A549 (cell line): ENCODE results near the gene GPR108. TPM values are rescaled to one million over a fixed set of nuclear protein-coding genes. Genes with fewer than 3 reads are reported as not detected.

ENCODE experiments used
- ATAC-seq, 2 experiments: fragments of 200-7000 bp in 1 of 2; fragments of >200 bp in 1 of 2; cut with Nextera tagmentation in 1 of 2; cut with Tn5 transposase in 1 of 2; 3 replicates each; pipeline versions ENCODE4 v1.8.0 to v1.9.1; 2018 to 2020; ENCODE audit warnings: mild to moderate bottlenecking in 1 of 2, moderate library complexity in 1 of 2
- CTCF ChIA-PET: fragments of 300-600 bp; sonication (Branson Sonifier 250); formaldehyde crosslinking; extraction: SDS; loops from one replicate; lab custom pipeline; 2021; ENCODE audit warnings: antibody characterized with exemption, inconsistent platforms; lab: Yijun Ruan, JAX
- POLR2A ChIA-PET: fragments of 350-600 bp; formaldehyde crosslinking; extraction: SDS; loops from one replicate; lab custom pipeline; 2021; ENCODE audit warnings: antibody characterized with exemption, inconsistent platforms; lab: Yijun Ruan, JAX
- DNase-seq, 2 experiments: peaks; one replicate each; pipeline versions ENCODE4 v3.0.0 to v3.0.0-alpha.2; 2011 to 2016; ENCODE audit warnings: low read depth in 1 of 2, low spot score in 1 of 2
- FAIRE-seq: peaks from 2 replicates; lab custom pipeline; 2011; peaks lifted over from hg19 to GRCh38; lab: Jason Lieb, UNC
- H3K27ac ChIP-seq, 2 experiments: fragments of >200 bp; sonication (Bioruptor Twin); formaldehyde crosslinking; 3 replicates each; pipeline ENCODE4 v1.5.1; 2016 to 2017
- H3K4me1 ChIP-seq: fragments of >200 bp; sonication (Bioruptor Twin); formaldehyde crosslinking; 3 replicates; pipeline ENCODE4 v1.6.1; 2016
- H3K4me2 ChIP-seq: fragments of >200 bp; sonication (Bioruptor Twin); formaldehyde crosslinking; 3 replicates; pipeline ENCODE4 v1.6.1; 2016
- H3K4me3 ChIP-seq: fragments of >200 bp; sonication (Bioruptor Twin); formaldehyde crosslinking; 3 replicates; pipeline ENCODE4 v1.5.1; 2016
- H3K9me3 ChIP-seq: fragments of >200 bp; sonication (Bioruptor Twin); formaldehyde crosslinking; 3 replicates; pipeline ENCODE4 v1.6.1; 2016
- CBX2 ChIP-seq: fragments of 200-600 bp; sonication (generic); IDR thresholded peaks from 2 replicates; pipeline ENCODE4 v1.6.1; 2016; ENCODE audit warnings: low read depth, mild to moderate bottlenecking, borderline replicate concordance
- CBX8 ChIP-seq: fragments of 200-600 bp; sonication (generic); IDR thresholded peaks from 2 replicates; pipeline ENCODE4 v1.6.1; 2016
- CHD2 ChIP-seq: fragments of 150-350 bp; IDR thresholded peaks from 2 replicates; pipeline ENCODE4 v1.6.1; 2014; ENCODE audit warnings: low read length; ENCODE audit not compliant: partially characterized antibody
- HDAC2 ChIP-seq: fragments of 200-600 bp; sonication (generic); IDR thresholded peaks from 2 replicates; pipeline ENCODE4 v1.6.1; 2016
- HOXA7 ChIP-seq: fragments of 250-450 bp; sonication (Bioruptor Pico); IDR thresholded peaks from 2 replicates; pipeline ENCODE4 v1.5.0; 2020; ENCODE audit warnings: mild to moderate bottlenecking, moderate library complexity
- JUN ChIP-seq, 2 experiments: fragments of >200 bp; sonication (Bioruptor Twin); formaldehyde crosslinking; IDR thresholded peaks; 2 replicates in 1 of 2; 3 replicates in 1 of 2; pipeline ENCODE4 v1.6.1; 2016 to 2017
- KDM1A ChIP-seq: fragments of 200-600 bp; sonication (generic); IDR thresholded peaks from 2 replicates; pipeline ENCODE4 v1.6.1; 2016; ENCODE audit warnings: low read depth, mild to moderate bottlenecking
- KDM5A ChIP-seq: fragments of 200-600 bp; sonication (generic); IDR thresholded peaks from 2 replicates; pipeline ENCODE4 v1.6.1; 2016; ENCODE audit warnings: antibody characterized with exemption, mild to moderate bottlenecking
- MAFK ChIP-seq: fragments of 450-650 bp; IDR thresholded peaks from 2 replicates; pipeline ENCODE4 v1.6.1; 2014; ENCODE audit not compliant: partially characterized antibody
- MAZ ChIP-seq: fragments of 150-350 bp; IDR thresholded peaks from 2 replicates; pipeline ENCODE4 v1.6.1; 2014; ENCODE audit warnings: antibody characterized with exemption, low read depth, low read length, borderline replicate concordance
- NFE2L2 ChIP-seq: fragments of 150-350 bp; conservative IDR thresholded peaks from 2 replicates; pipeline ENCODE4 v1.6.1; 2014; ENCODE audit warnings: low read length
- NR3C1 ChIP-seq: fragments of >200 bp; sonication (Bioruptor Twin); formaldehyde crosslinking; IDR thresholded peaks from 3 replicates; pipeline ENCODE4 v1.6.1; 2017
- POLR2AphosphoS2 ChIP-seq: conservative IDR thresholded peaks from 2 replicates; pipeline ENCODE4 v1.6.1; 2012; ENCODE audit warnings: low read length, improper control_type of control experiment, inconsistent platforms
- RAD21 ChIP-seq, 2 experiments: fragments of >200 bp in 1 of 2; sonication (Bioruptor Twin) in 1 of 2; formaldehyde crosslinking in 1 of 2; IDR thresholded peaks in 1 of 2; conservative IDR thresholded peaks in 1 of 2; 2 replicates in 1 of 2; 3 replicates in 1 of 2; pipeline ENCODE4 v1.6.1; 2012 to 2018; ENCODE audit warnings: inconsistent platforms in 1 of 2
- RARB ChIP-seq: fragments of 250-450 bp; sonication (Bioruptor Pico); IDR thresholded peaks from 2 replicates; pipeline ENCODE4 v1.8.0; 2021; ENCODE audit warnings: mild to moderate bottlenecking, moderate library complexity
- REST ChIP-seq: fragments of 200-600 bp; sonication (generic); IDR thresholded peaks from 2 replicates; pipeline ENCODE4 v1.6.1; 2016; ENCODE audit warnings: antibody characterized with exemption, mild to moderate bottlenecking, moderate library complexity
- SREBF2 ChIP-seq: fragments of 450-650 bp; IDR thresholded peaks from 2 replicates; pipeline ENCODE4 v1.6.1; 2014; ENCODE audit warnings: mild to moderate bottlenecking, moderate library complexity
- TFCP2L1 ChIP-seq: fragments of 250-450 bp; sonication (Bioruptor Pico); IDR thresholded peaks from 2 replicates; pipeline ENCODE4 v1.5.0; 2021; ENCODE audit warnings: mild to moderate bottlenecking
- USF2 ChIP-seq: fragments of 450-650 bp; IDR thresholded peaks from 2 replicates; pipeline ENCODE4 v1.6.1; 2014; ENCODE audit warnings: antibody characterized with exemption
- ZFP36 ChIP-seq: fragments of 450-650 bp; IDR thresholded peaks from 2 replicates; pipeline ENCODE4 v1.6.1; 2014; ENCODE audit warnings: borderline replicate concordance; ENCODE audit not compliant: partially characterized antibody
- ZSCAN20 ChIP-seq: fragments of 250-450 bp; sonication (Bioruptor Pico); IDR thresholded peaks from 2 replicates; pipeline ENCODE4 v1.8.0; 2022; ENCODE audit warnings: mild to moderate bottlenecking, moderate library complexity
- WGBS: methylation state at CpG from one replicate; pipeline ENCODE4 v1.1.6; 2017; ENCODE audit errors: missing lambda C conversion rate; 5-methylcytosine and 5-hydroxymethylcytosine counted together
- polyA plus RNA-seq, 4 experiments: library from polyadenylated mRNA; depleted of rRNA in 3 of 4; stranded (reverse); fragments of >200 nt; fragmentation: RNase III in 1 of 4; extraction: RNeasy Plus Mini Kit Qiagen cat#74134 plus additional on column Dnase treatment in 1 of 4; gene quantifications; 2 replicates in 3 of 4; 3 replicates in 1 of 4; pipeline ENCODE4 v1.2.3, GENCODE V29; 2011 to 2017
- TF ChIP-seq, protein P1 (sequence below): fragments of 150-350 bp; IDR thresholded peaks from 2 replicates; pipeline ENCODE4 v1.6.1; 2014; ENCODE audit warnings: low read depth, mild to moderate bottlenecking, low read length

Gene GPR108
- polyA plus RNA-seq, 2 of the 4 experiments (the other 2 are of a cell fraction) = 36.4 to 50.2 TPM

DNA sequence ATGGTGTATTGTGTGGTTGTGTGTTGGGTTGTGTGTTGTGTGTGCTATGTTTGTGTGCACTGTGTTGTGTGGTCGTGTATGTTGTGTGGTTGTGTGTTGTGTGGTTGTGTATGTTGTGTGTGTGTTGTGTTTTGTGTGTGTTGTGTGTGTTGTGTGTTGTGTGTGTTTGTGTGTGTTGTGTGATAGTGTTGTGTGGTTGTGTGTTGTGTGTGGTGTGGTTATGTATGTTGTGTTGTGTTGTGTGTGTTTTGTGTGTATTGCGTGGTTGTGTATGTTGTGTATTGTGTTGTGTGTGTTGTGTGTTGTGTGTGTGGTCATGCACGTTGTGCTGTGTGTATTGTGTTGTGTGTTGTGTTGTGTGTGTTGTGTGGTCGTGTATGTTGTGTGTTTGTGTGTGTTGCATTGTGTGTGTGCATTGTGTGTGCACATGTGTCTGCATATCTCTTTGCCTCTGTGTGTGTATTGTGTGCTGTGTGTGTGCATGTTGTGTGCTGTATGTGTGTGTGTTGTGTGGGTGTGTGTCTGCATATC lies 19.9 kb downstream of the GPR108 start:
- FAIRE-seq (no peak), ATAC-seq (no peak)
- POLR2A ChIA-PET = no interaction called here

DNA sequence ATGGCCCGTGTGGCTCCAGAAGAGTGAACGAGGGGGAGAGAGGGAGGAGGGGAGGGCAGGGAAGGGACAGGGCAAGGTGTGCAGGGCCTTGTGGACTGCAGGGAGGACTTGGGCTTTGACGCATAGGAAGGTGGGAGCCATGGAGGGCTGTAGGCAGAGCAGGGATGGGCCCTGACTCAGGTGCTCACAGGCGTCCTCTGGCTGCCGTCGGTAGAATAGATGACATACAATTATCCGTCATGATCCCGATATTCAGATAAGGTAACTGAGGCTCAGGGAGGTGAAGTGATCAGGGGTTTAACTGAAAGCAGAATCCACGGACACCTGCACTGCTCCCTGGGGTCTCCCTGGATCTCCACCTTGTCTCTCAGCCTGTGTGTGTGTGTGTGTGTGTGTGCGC lies 20.3 kb downstream of the GPR108 start:
- no peaks in the 10 kb centered on the region for H3K9me3 ChIP-seq
- TF ChIP-seq CHD2 (no peak), KDM5A (no peak), RAD21 (conservative IDR thresholded peaks at IDR 0.05 in 1 of 2, IDR thresholded peaks at IDR 0.05 in 1 of 2) (0 out of 5 replicates have a peak, but pooled peaks of 1 of the 2 experiments have one; percentile 3), ZFP36 (peak; percentile 67)
- H3K27ac ChIP-seq = no peak overlapping the region
- H3K4me1 ChIP-seq = peaks cover 26% of the 10 kb centered on the region
- no peak overlapping the region for H3K4me2 ChIP-seq
- ATAC-seq = no peak
- 62% methylated on average over 10 of the region's 10 CpGs for WGBS
- no peak overlapping the region for H3K4me3 ChIP-seq
- ChIA-PET CTCF (no interaction called here), POLR2A (no interaction called here)
- DNase-seq = no peak
- no peak for FAIRE-seq

More for the DNA sequence above, 19.9 kb downstream of the GPR108 start:
- CTCF ChIA-PET = no interaction called here
- Histone ChIP-seq H3K27ac (no peak overlapping the region), H3K4me1 (peaks cover 30% of the 10 kb centered on the region), H3K4me2 (no peak overlapping the region), H3K4me3 (no peak overlapping the region), H3K9me3 (no peaks in the 10 kb centered on the region)
- peak in 1 of 2 experiments; percentile 47 for DNase-seq
- WGBS = 47% methylated on average over 4 of the region's 4 CpGs
- TF ChIP-seq CBX8 (no peak), MAZ (no peak)

- no peak overlapping the region for H3K27ac ChIP-seq
- no peak for TF ChIP-seq JUN (IDR thresholded peaks at IDR 0.05)
- TF ChIP-seq SREBF2 = no peak
- no peak for TF ChIP-seq RARB (CRISPR knock-in tag)
- no peak for TF ChIP-seq TFCP2L1 (CRISPR knock-in tag)
- TF ChIP-seq HDAC2 = no peak
- no peak for TF ChIP-seq CBX2
- no peak for TF ChIP-seq MAFK
- no peak for TF ChIP-seq KDM1A
- TF ChIP-seq, protein P1, sequence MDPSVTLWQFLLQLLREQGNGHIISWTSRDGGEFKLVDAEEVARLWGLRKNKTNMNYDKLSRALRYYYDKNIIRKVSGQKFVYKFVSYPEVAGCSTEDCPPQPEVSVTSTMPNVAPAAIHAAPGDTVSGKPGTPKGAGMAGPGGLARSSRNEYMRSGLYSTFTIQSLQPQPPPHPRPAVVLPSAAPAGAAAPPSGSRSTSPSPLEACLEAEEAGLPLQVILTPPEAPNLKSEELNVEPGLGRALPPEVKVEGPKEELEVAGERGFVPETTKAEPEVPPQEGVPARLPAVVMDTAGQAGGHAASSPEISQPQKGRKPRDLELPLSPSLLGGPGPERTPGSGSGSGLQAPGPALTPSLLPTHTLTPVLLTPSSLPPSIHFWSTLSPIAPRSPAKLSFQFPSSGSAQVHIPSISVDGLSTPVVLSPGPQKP = no peak
- TF ChIP-seq USF2 = no peak
- no peak for TF ChIP-seq NFE2L2
- TF ChIP-seq POLR2AphosphoS2 = no peak
- TF ChIP-seq REST = no peak
- TF ChIP-seq NR3C1 = no peak
- TF ChIP-seq HOXA7 (CRISPR knock-in tag) = no peak
- no peak for TF ChIP-seq ZSCAN20
- TF ChIP-seq, all 56 proteins: peak for 0
- no peak overlapping the region for H3K4me3 ChIP-seq
- H3K9me3 ChIP-seq = no peaks in the 10 kb centered on the region
- FAIRE-seq = no peak
- no peak for DNase-seq
- ATAC-seq = no peak
- H3K4me1 ChIP-seq = peaks cover 21% of the 10 kb centered on the region
- no peak overlapping the region for H3K4me2 ChIP-seq
- 81% methylated on average over 6 of the region's 6 CpGs for WGBS
- CTCF ChIA-PET = interaction anchor here (0.6 to 1.1 kb wide), 2 partner anchors 12 to 20 kb away, joined by 3 to 4 read pairs; no protein-coding TSS in a partner anchor
- POLR2A ChIA-PET = no interaction called here
Measured at GRCh38 chr19:6716610-6716970, 20.8 kb downstream of the GPR108 start.
